ENCODE measurements around the gene RANBP1. TPM values are rescaled to one million over a fixed set of nuclear protein-coding genes. Genes with fewer than 3 reads are reported as not detected.

Gene RANBP1
- total RNA-seq, 1 experiment from 2014 or later = 195 TPM

DNA sequence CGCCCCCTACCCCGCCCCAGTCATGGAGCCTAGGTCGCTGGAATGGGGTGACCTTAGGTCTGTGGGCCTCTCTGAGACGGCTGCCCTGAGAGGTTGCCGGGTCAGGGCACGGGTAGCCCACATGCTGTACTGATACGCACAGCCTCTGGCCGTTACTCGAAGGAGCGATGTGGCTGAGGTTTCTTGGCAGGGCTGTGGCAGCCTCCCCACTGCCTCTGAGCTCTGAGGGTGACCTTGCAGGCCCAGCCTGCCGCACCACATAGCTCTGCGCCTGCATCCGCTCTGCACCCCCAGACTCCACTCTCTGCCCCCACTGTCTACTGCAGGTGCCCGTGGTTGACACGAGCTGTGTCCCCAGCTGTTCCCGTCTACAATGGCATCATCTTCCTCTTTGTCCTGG, 23.0 kb downstream of the RANBP1 start:
- CTCF ChIA-PET = no interaction called here
- Mint-ChIP-seq H3K4me1 (ENCODE audit: insufficient read depth, unreplicated experiment) (no peaks in the 10 kb centered on the region), H3K27me3 (ENCODE audit: insufficient read depth, unreplicated experiment) (no peaks in the 10 kb centered on the region), H3K4me3 (ENCODE audit: unreplicated experiment) (no peak overlapping the region), H3K9me3 (ENCODE audit: unreplicated experiment) (no peaks in the 10 kb centered on the region), H3K27ac (ENCODE audit: low read depth, unreplicated experiment) (no peak overlapping the region), H3K36me3 (ENCODE audit: insufficient read depth, unreplicated experiment) (peaks cover 7% of the 10 kb centered on the region)
- TF ChIP-seq, protein P1, sequence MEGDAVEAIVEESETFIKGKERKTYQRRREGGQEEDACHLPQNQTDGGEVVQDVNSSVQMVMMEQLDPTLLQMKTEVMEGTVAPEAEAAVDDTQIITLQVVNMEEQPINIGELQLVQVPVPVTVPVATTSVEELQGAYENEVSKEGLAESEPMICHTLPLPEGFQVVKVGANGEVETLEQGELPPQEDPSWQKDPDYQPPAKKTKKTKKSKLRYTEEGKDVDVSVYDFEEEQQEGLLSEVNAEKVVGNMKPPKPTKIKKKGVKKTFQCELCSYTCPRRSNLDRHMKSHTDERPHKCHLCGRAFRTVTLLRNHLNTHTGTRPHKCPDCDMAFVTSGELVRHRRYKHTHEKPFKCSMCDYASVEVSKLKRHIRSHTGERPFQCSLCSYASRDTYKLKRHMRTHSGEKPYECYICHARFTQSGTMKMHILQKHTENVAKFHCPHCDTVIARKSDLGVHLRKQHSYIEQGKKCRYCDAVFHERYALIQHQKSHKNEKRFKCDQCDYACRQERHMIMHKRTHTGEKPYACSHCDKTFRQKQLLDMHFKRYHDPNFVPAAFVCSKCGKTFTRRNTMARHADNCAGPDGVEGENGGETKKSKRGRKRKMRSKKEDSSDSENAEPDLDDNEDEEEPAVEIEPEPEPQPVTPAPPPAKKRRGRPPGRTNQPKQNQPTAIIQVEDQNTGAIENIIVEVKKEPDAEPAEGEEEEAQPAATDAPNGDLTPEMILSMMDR (IDR thresholded peaks at IDR 0.05; ENCODE audit: unreplicated experiment) = no peak
- DNase-seq (ENCODE audit: unreplicated experiment) = no peak
- BruUV-seq (replicated peaks) = no TSS peak
- POLR2A ChIA-PET = no interaction called here
- intact Hi-C loops (cut with micrococcal nuclease) = no loop called here

DNA sequence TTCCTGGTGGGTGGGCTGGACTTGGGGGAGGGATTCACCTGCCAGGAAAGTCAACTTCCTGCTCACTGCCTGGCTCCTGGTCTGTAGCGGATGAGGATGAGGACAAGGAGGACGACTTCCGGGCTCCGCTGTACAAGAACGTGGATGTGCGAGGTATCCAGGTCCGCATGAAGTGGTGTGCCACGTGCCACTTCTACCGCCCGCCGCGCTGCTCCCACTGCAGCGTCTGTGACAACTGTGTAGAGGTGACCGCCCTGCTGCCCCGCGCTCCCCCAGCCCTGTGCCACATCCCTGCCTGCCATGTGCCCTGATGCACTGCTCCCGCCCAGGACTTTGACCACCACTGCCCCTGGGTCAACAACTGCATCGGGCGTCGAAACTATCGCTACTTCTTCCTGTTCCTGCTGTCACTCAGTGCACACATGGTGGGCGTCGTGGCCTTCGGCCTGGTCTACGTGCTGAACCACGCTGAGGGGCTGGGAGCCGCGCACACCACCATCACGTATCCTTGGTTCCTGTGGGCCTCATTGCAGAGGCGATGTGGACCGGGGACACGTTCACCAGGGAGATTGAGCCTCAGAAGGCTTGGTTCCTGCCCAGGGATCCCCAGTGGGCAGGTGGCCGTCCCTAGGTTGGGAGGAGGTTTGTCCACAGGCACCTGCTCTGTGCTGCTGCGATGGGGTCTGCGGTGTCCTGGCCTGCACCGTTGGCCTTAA, 23.6 kb downstream of the RANBP1 start:
- H3K27ac Mint-ChIP-seq (ENCODE audit: low read depth, unreplicated experiment) = no peak overlapping the region

DNA sequence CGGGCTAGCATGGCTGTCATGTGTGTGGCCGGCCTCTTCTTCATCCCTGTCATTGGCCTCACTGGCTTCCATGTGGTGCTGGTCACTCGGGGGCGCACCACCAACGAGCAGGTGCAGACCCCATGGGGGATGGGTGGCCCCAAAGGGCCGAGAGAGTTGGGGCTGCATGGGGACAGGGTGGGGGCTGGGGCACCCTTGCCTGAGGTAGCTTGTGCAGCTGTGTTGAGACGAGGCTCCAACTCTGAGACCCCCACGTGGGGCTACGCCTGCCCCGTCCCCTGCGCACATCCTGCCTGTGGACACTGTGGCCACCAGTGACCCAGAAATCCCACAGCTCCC, 24.2 kb downstream of the RANBP1 start:
- H3K27ac Mint-ChIP-seq (ENCODE audit: low read depth, unreplicated experiment) = no peak overlapping the region
- TF ChIP-seq, protein P1 (IDR thresholded peaks at IDR 0.05; ENCODE audit: unreplicated experiment) = no peak
- H3K36me3 Mint-ChIP-seq (ENCODE audit: insufficient read depth, unreplicated experiment) = peaks cover 7% of the 10 kb centered on the region
- H3K27me3 Mint-ChIP-seq (ENCODE audit: insufficient read depth, unreplicated experiment) = no peaks in the 10 kb centered on the region
- H3K4me3 Mint-ChIP-seq (ENCODE audit: unreplicated experiment) = no peak overlapping the region
- H3K9me3 Mint-ChIP-seq (ENCODE audit: unreplicated experiment) = no peaks in the 10 kb centered on the region
- H3K4me1 Mint-ChIP-seq (ENCODE audit: insufficient read depth, unreplicated experiment) = no peaks in the 10 kb centered on the region
- CTCF ChIA-PET = no interaction called here
- POLR2A ChIA-PET = no interaction called here
- DNase-seq (ENCODE audit: unreplicated experiment) = no peak
- intact Hi-C loops (cut with micrococcal nuclease) = no loop called here
- no TSS peak for BruUV-seq (replicated peaks)

More for the DNA sequence above, 23.6 kb downstream of the RANBP1 start:
- Mint-ChIP-seq H3K4me1 (ENCODE audit: insufficient read depth, unreplicated experiment) (no peaks in the 10 kb centered on the region), H3K27me3 (ENCODE audit: insufficient read depth, unreplicated experiment) (no peaks in the 10 kb centered on the region), H3K36me3 (ENCODE audit: insufficient read depth, unreplicated experiment) (peaks cover 7% of the 10 kb centered on the region), H3K9me3 (ENCODE audit: unreplicated experiment) (no peaks in the 10 kb centered on the region), H3K4me3 (ENCODE audit: unreplicated experiment) (no peak overlapping the region)
- ChIA-PET CTCF (no interaction called here), POLR2A (no interaction called here)
- intact Hi-C loops (cut with micrococcal nuclease) = no loop called here
- BruUV-seq (replicated peaks) = no TSS peak
- TF ChIP-seq, protein P1 (IDR thresholded peaks at IDR 0.05; ENCODE audit: unreplicated experiment) = no peak
- DNase-seq (ENCODE audit: unreplicated experiment) = no peak

DNA sequence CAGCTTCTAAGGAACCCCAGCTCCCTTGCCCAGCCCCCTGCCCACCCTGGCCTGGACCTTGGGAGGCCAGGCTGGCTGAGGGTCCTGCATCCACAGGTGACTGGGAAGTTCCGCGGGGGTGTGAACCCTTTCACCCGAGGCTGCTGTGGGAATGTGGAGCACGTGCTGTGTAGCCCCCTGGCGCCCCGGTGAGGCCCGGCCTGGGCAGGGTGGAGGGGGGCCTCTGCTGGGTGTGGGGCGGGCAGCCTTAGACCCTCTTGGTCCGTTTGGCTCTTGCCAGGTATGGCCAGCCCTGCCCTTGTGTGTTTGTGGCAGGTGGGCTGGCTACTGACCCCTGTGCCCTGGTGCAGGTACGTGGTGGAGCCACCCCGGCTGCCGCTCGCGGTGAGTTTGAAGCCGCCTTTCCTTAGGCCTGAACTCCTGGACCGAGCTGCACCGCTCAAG, 24.6 kb downstream of the RANBP1 start:
- H3K27me3 Mint-ChIP-seq (ENCODE audit: insufficient read depth, unreplicated experiment) = no peaks in the 10 kb centered on the region
- TF ChIP-seq, protein P1 (IDR thresholded peaks at IDR 0.05; ENCODE audit: unreplicated experiment) = no peak
- DNase-seq (ENCODE audit: unreplicated experiment) = no peak
- H3K36me3 Mint-ChIP-seq (ENCODE audit: insufficient read depth, unreplicated experiment) = peaks cover 7% of the 10 kb centered on the region
- no TSS peak for BruUV-seq (replicated peaks)
- H3K27ac Mint-ChIP-seq (ENCODE audit: low read depth, unreplicated experiment) = no peak overlapping the region
- POLR2A ChIA-PET = no interaction called here
- no peaks in the 10 kb centered on the region for H3K9me3 Mint-ChIP-seq (ENCODE audit: unreplicated experiment)
- no peaks in the 10 kb centered on the region for H3K4me1 Mint-ChIP-seq (ENCODE audit: insufficient read depth, unreplicated experiment)
- CTCF ChIA-PET = no interaction called here
- intact Hi-C loops (cut with micrococcal nuclease) = no loop called here
- no peak overlapping the region for H3K4me3 Mint-ChIP-seq (ENCODE audit: unreplicated experiment)
